DOHH2 (cell line): ENCODE results near the gene FNBP1L.
A peak's percentile ranks its signal among the peaks of the same experiment; 100 is the strongest.

Source experiments
- H3F3A ChIP-seq: fragments of 200-600 bp; sonication (generic), shearing (Covaris generic); 2 replicates; pipeline ENCODE4 v1.6.0; 2016; ENCODE audit warnings: antibody characterized with exemption, mild to moderate bottlenecking; ENCODE audit not compliant: control insufficient read depth, insufficient read depth
- H3K27ac ChIP-seq: fragments of 200-600 bp; sonication (generic); 2 replicates; pipeline ENCODE4 v1.5.1; 2014; ENCODE audit warnings: low read depth, mild to moderate bottlenecking, low read length, moderate library complexity
- H3K27me3 ChIP-seq: fragments of 200-600 bp; sonication (generic); 2 replicates; pipeline ENCODE4 v1.6.1; 2014; ENCODE audit warnings: mild to moderate bottlenecking, low read length, mixed read lengths; ENCODE audit not compliant: control insufficient read depth
- H3K36me3 ChIP-seq: fragments of 200-600 bp; sonication (generic); 2 replicates; pipeline ENCODE4 v1.6.1; 2014; ENCODE audit warnings: mild to moderate bottlenecking, low read length, moderate library complexity, mixed read lengths; ENCODE audit not compliant: control insufficient read depth
- H3K4me1 ChIP-seq: fragments of 200-600 bp; sonication (generic); 2 replicates; pipeline ENCODE4 v1.6.1; 2014; ENCODE audit warnings: mild to moderate bottlenecking, low read length, mixed read lengths; ENCODE audit not compliant: control insufficient read depth
- H3K4me2 ChIP-seq: fragments of 200-600 bp; sonication (generic); 2 replicates; pipeline ENCODE4 v1.6.0; 2014; ENCODE audit warnings: mild to moderate bottlenecking, low read length, moderate library complexity
- H3K4me3 ChIP-seq: fragments of 200-600 bp; sonication (generic); 2 replicates; pipeline ENCODE4 v1.5.1; 2014; ENCODE audit warnings: mild to moderate bottlenecking, low read length, mixed read lengths
- H3K79me2 ChIP-seq: fragments of 200-600 bp; sonication (generic); 2 replicates; pipeline ENCODE4 v1.6.1; 2014; ENCODE audit warnings: mild to moderate bottlenecking, low read length, mixed read lengths; ENCODE audit not compliant: control insufficient read depth
- H3K9me2 ChIP-seq: fragments of 200-600 bp; sonication (generic); replicated peaks from 2 replicates; pipeline ENCODE4 v1.6.1; 2014; ENCODE audit warnings: mild to moderate bottlenecking, low read length, mixed read lengths; ENCODE audit not compliant: control insufficient read depth
- H3K9me3 ChIP-seq: fragments of 200-600 bp; sonication (generic); 2 replicates; pipeline ENCODE4 v1.6.1; 2014; ENCODE audit warnings: antibody characterized with exemption, low read length, mixed read lengths; ENCODE audit not compliant: control insufficient read depth, insufficient read depth
- H4K20me1 ChIP-seq: fragments of 200-600 bp; sonication (generic); 2 replicates; pipeline ENCODE4 v1.6.0; 2014; ENCODE audit warnings: low read depth, mild to moderate bottlenecking, antibody characterized with exemption, low read length, moderate library complexity; ENCODE audit not compliant: control insufficient read depth, insufficient read depth
- CTCF ChIP-seq: fragments of 200-600 bp; sonication (generic); IDR thresholded peaks from one replicate; pipeline ENCODE4 v1.5.1; 2014; ENCODE audit warnings: antibody characterized with exemption, mild to moderate bottlenecking, low read depth, low read length; ENCODE audit not compliant: poor library complexity, severe bottlenecking
- EZH2phosphoT487 ChIP-seq: fragments of 200-600 bp; sonication (generic); IDR thresholded peaks from 2 replicates; pipeline ENCODE4 v1.6.1; 2017; ENCODE audit warnings: borderline replicate concordance, mild to moderate bottlenecking, antibody characterized with exemption, low read length, moderate library complexity, mixed read lengths

The FNBP1L gene

GRCh38 chr1:93522721-93523120, 74.8 kb downstream of the FNBP1L start:
- Histone ChIP-seq H3K4me3 (no peak overlapping the region), H3K27ac (no peak overlapping the region), H3K4me2 (no peak overlapping the region), H3K9me2 (no peaks in the 10 kb centered on the region), H3K36me3 (no peaks in the 10 kb centered on the region), H3F3A (no peaks in the 10 kb centered on the region), H3K4me1 (no peaks in the 10 kb centered on the region), H3K79me2 (no peaks in the 10 kb centered on the region), H3K27me3 (no peaks in the 10 kb centered on the region), H3K9me3 (no peaks in the 10 kb centered on the region), H4K20me1 (no peaks in the 10 kb centered on the region)
- TF ChIP-seq CTCF (no peak), EZH2phosphoT487 (no peak)

GRCh38 chr1:93525431-93525830, 77.5 kb downstream of the FNBP1L start:
- Histone ChIP-seq H3K27ac (no peak overlapping the region), H3K36me3 (no peaks in the 10 kb centered on the region), H4K20me1 (no peaks in the 10 kb centered on the region), H3K4me1 (peaks cover 10% of the 10 kb centered on the region), H3F3A (no peaks in the 10 kb centered on the region), H3K4me3 (no peak overlapping the region), H3K79me2 (no peaks in the 10 kb centered on the region), H3K9me3 (no peaks in the 10 kb centered on the region), H3K27me3 (no peaks in the 10 kb centered on the region), H3K4me2 (no peak overlapping the region), H3K9me2 (no peaks in the 10 kb centered on the region)
- no peak for TF ChIP-seq CTCF
- TF ChIP-seq EZH2phosphoT487: no peak

GRCh38 chr1:93526431-93526830, 78.5 kb downstream of the FNBP1L start:
- Histone ChIP-seq H3K4me3 (no peak overlapping the region), H3K9me2 (no peaks in the 10 kb centered on the region), H3K4me1 (peaks cover 10% of the 10 kb centered on the region), H3K27ac (no peak overlapping the region), H4K20me1 (no peaks in the 10 kb centered on the region), H3K4me2 (no peak overlapping the region), H3K36me3 (no peaks in the 10 kb centered on the region), H3K27me3 (no peaks in the 10 kb centered on the region), H3K9me3 (no peaks in the 10 kb centered on the region), H3K79me2 (no peaks in the 10 kb centered on the region), H3F3A (no peaks in the 10 kb centered on the region)
- no peak for TF ChIP-seq EZH2phosphoT487
- TF ChIP-seq CTCF: no peak

GRCh38 chr1:93528412-93528811, 80.5 kb downstream of the FNBP1L start:
- Histone ChIP-seq H3K4me1 (peaks cover 10% of the 10 kb centered on the region), H4K20me1 (no peaks in the 10 kb centered on the region), H3K27ac (no peak overlapping the region), H3K9me2 (no peaks in the 10 kb centered on the region), H3K4me3 (peak overlapping the region; percentile 4; the same call in 1 of the 2 replicates), H3K79me2 (no peaks in the 10 kb centered on the region), H3K9me3 (no peaks in the 10 kb centered on the region), H3K36me3 (no peaks in the 10 kb centered on the region), H3F3A (no peaks in the 10 kb centered on the region), H3K27me3 (no peaks in the 10 kb centered on the region), H3K4me2 (peak overlapping the region; percentile 22)
- no peak for TF ChIP-seq CTCF
- TF ChIP-seq EZH2phosphoT487: no peak
